T47D (cell line): ENCODE results near the gene DENND1A.
"Not testable (repeated sequence)": the region's sequence is repeated elsewhere in the genome, so short reads cannot be mapped to it uniquely, and the experiment has no call there.

ENCODE experiments used
- DNase-seq, 2 experiments: peaks; one replicate each; pipeline versions ENCODE4 v3.0.0 to v3.0.0-alpha.2; 2011 to 2012; ENCODE audit warnings: low read depth in 1 of 2, low spot score in 1 of 2
- JUND ChIP-seq: IDR thresholded peaks from 2 replicates; pipeline ENCODE4 v1.6.1; 2012; ENCODE audit warnings: low read depth
- in situ Hi-C: cut with HindIII; loops from 2 replicates; pipeline ENCODE4 v1.10.0; 2016; ENCODE audit warnings: low sequenced_read_pairs, low pct_unique_long_range_greater_than_20kb

DENND1A gene

GRCh38 chr9:123941524-123942070 is 11.7 kb upstream of the DENND1A start:
- TF ChIP-seq JUND: no peak
- DNase-seq: no peak
- in situ Hi-C loops: no loop called here

DNA sequence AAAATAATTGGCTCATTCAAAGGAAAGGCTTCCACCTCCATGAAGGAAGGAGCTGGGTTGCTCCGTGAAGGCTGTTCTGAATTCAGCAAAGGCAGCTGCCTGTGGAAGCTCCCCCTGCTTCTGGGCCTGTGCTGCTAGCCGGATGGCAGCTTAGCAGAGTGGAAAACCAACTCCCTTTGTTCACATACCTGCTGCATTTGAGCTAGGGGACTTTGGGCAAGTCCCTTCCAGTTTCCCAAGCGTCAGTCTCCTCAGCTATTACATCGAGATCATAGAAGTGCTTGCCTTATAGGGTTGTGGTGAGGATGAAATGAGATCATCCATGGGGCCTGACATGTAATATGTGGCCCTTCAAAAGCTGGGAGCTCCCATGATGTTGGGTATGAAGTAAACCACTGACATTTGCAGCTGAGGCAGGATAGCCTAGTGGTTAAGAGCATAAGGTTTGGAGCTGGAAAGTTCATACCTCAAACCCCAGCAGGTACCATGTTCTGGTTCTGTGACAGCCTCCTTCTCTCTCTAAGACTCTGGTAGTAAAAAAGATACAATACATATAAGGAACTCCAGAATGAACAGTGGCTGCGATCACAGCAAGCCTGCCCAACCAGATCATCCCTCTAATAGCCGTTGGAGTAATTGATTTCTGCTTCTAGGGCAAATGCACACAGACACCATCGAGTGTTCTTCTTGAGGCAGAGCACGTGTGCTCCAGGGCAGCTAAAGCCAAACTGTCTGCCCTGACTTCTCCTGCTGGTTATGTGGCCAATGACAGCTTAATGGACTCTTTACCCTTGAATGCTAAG is 11.0 kb upstream of the DENND1A start:
- DNase-seq: no peak
- in situ Hi-C loops: no loop called here
- no peak for TF ChIP-seq JUND

GRCh38 chr9:123938401-123938800 is 8.5 kb upstream of the DENND1A start:
- no peak for TF ChIP-seq JUND

DNA sequence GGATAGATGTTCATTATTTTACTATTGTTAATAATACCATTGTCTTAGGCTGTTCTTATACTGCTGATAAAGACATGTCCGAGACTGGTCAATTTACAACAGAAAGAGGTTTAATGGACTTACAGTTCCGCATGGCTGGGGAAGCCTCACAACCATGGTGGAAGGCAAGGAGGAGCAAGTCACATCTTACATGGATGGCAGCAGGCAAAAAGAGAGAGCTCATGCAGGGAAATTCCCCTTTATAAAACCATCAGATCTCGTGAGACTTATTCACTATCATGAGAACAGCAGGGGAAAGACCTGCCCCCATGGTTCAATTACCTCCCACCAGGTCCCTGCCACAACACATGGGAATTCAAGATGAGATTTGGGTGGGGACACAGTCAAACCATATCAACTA is 6.6 kb upstream of the DENND1A start:
- in situ Hi-C loops, DNase-seq: not testable (repeated sequence)

More at GRCh38 chr9:123938401-123938800, 8.5 kb upstream of the DENND1A start:
- in situ Hi-C loops: no loop called here
- no peak for DNase-seq

- in situ Hi-C loops: no loop called here
- no peak for TF ChIP-seq JUND
Measured at GRCh38 chr9:123933440-123934212, 3.7 kb upstream of the DENND1A start.

GRCh38 chr9:123929177-123929869 is 603 bp downstream of the DENND1A start:
- TF ChIP-seq JUND: no peak

More at GRCh38 chr9:123933440-123934212, 3.7 kb upstream of the DENND1A start:
- no peak for DNase-seq

GRCh38 chr9:123928533-123929176 is 1.3 kb downstream of the DENND1A start:
- DNase-seq: no peak
- in situ Hi-C loops: no loop called here

More at GRCh38 chr9:123929177-123929869, 603 bp downstream of the DENND1A start:
- in situ Hi-C loops: no loop called here
- no peak for DNase-seq

GRCh38 chr9:123927625-123928532 is 2.0 kb downstream of the DENND1A start:
- TF ChIP-seq JUND: no peak
- in situ Hi-C loops: no loop called here
- DNase-seq: no peak

More at GRCh38 chr9:123928533-123929176, 1.3 kb downstream of the DENND1A start:
- TF ChIP-seq JUND: no peak

DNA sequence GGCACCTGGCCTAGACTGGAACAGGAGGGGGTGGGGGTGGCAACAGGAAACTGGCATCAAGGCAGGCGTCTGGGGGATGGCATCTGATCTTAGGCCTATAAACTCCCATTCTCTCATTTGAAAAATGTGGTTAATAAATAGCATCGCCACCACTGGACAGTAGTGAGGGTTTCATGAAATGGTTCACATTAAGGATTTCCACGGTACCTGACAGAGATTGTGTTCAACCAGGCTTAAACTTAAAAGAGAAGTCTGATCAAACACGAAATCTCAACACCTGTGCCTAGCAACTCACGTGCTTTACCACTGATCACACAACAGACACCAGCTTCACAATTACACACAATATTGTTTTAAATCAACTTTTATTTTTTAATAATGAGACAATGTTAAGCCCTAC is 3.0 kb downstream of the DENND1A start:
- in situ Hi-C loops: no loop called here
- TF ChIP-seq JUND: no peak
- DNase-seq: no peak

- no peak for DNase-seq
- in situ Hi-C loops: no loop called here
- TF ChIP-seq JUND: no peak
Measured at GRCh38 chr9:123925819-123926218, 4.1 kb downstream of the DENND1A start.

DNA sequence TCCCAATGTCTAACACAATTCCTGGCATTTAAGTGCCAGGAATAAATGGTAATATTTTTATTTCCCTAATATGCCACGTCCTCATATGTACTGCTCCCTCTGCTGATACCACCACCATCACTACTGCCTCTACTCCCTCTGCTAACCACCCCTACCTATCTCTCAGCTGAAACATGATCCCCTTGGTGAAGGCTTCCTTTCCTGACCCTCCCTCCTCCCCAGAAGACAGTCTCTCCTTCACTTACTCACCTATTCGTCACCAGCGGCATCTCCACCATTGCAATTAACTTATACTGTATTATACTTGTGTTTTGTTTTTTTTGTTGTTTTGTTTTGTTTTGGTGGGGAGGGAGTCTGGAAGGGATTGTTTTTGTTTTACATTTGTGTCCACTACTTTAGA is 4.8 kb downstream of the DENND1A start:
- no peak for DNase-seq
- in situ Hi-C loops: no loop called here
- no peak for TF ChIP-seq JUND
